Upper lobe of left lung (tissue), 6 donors: Measurements from ENCODE around the gene ARHGAP15. TPM values are rescaled to one million over a fixed set of nuclear protein-coding genes. Genes with fewer than 3 reads are reported as not detected.

ENCODE experiments used
- ATAC-seq, 2 donors: fragments of 200-7000 bp; cut with Tn5 transposase; one replicate each; pipeline ENCODE4 v1.9.1; 2022; ENCODE audit warnings: mild to moderate bottlenecking in 2 of 2, moderate library complexity in 2 of 2; ENCODE audit not compliant: low FRiP score in 2 of 2
- DNase-seq, 2 donors: peaks; one replicate each; pipeline ENCODE4 v3.0.0-alpha.2; 2019 to 2020
- H3K27ac ChIP-seq, 4 donors: fragments of 200-600 bp; sonication (generic); one replicate each; pipeline ENCODE4 v1.5.1; 2016 to 2019
- H3K27me3 ChIP-seq, 4 donors: fragments of 200-600 bp; sonication (generic); one replicate each; pipeline ENCODE4 v1.5.1; 2017 to 2019
- H3K36me3 ChIP-seq, 4 donors: fragments of 200-600 bp; sonication (generic); one replicate each; pipeline ENCODE4 v1.5.1; 2016 to 2019
- H3K4me1 ChIP-seq, 4 donors: fragments of 200-600 bp; sonication (generic); one replicate each; pipeline ENCODE4 v1.5.1; 2018 to 2019
- H3K4me3 ChIP-seq, 4 donors: fragments of 200-600 bp; sonication (generic); one replicate each; pipeline ENCODE4 v1.5.1; 2017 to 2019; ENCODE audit warnings: mild to moderate bottlenecking in 2 of 4, moderate library complexity in 1 of 4
- H3K9me3 ChIP-seq, 4 donors: fragments of 200-600 bp; sonication (generic); one replicate each; pipeline ENCODE4 v1.5.1; 2018 to 2019
- CTCF ChIP-seq, 6 experiments: fragments of 450-650 bp in 4 of 6; fragments of 200-600 bp in 2 of 6; sonication (generic) in 2 of 6; IDR thresholded peaks; one replicate each; pipeline ENCODE4 v1.5.1; 2016 to 2019; ENCODE audit warnings: antibody characterized with exemption in 6 of 6
- EP300 ChIP-seq, 4 donors: sonication (generic); formaldehyde crosslinking; IDR thresholded peaks; one replicate each; pipeline ENCODE4 v1.5.1; 2017; ENCODE audit warnings: antibody characterized with exemption in 4 of 4, control low read depth in 2 of 4
- POLR2A ChIP-seq, 4 donors: fragments of 450-650 bp; IDR thresholded peaks; one replicate each; pipeline ENCODE4 v1.5.1; 2016 to 2017; ENCODE audit warnings: antibody characterized with exemption in 4 of 4, mild to moderate bottlenecking in 2 of 4
- POLR2AphosphoS5 ChIP-seq, 2 donors: sonication (generic); formaldehyde crosslinking; IDR thresholded peaks; one replicate each; pipeline ENCODE4 v1.5.1; 2017; ENCODE audit warnings: antibody characterized with exemption in 2 of 2
- WGBS, 2 donors: methylation state at CpG; one replicate each; pipeline ENCODE4 v1.1.5; 2017 to 2018; 5-methylcytosine and 5-hydroxymethylcytosine counted together
- total RNA-seq, 6 donors: library from RNA; depleted of rRNA in 4 of 6; stranded (reverse); fragments of >200 nt in 4 of 6; gene quantifications; one replicate each; pipeline versions ENCODE4 v1.1.0 to v1.2.1, GENCODE V29; 2016 to 2021
- donor health status: DM: no; HTN: no; CAD: no; lungs with moderate emphysema.
- donor health status: DM: no; HTN: yes; CAD: no; lungs with severe emphysema.

The ARHGAP15 gene
- total RNA-seq, 6 donors from 2014 or later: 11.9 to 57.6 (median 17.5) TPM

GRCh38 chr2:143121079-143121478 is 8.1 kb upstream of the ARHGAP15 start:
- DNase-seq (no peak), ATAC-seq (no peak)
- Histone ChIP-seq H3K36me3 (no peaks in the 10 kb centered on the region), H3K4me3 (no peak overlapping the region), H3K9me3 (no peaks in the 10 kb centered on the region), H3K27ac (no peak overlapping the region), H3K27me3 (no peaks in the 10 kb centered on the region), H3K4me1 (no peaks in the 10 kb centered on the region)
- WGBS, 2 donors: 56 to 64% methylated on average over 1 of the region's 1 CpG
- TF ChIP-seq EP300 (IDR thresholded peaks at IDR 0.05) (no peak), CTCF (IDR thresholded peaks at IDR 0.05) (no peak), POLR2AphosphoS5 (IDR thresholded peaks at IDR 0.05) (no peak), POLR2A (IDR thresholded peaks at IDR 0.05) (no peak)

- no peaks in the 10 kb centered on the region for H3K36me3 ChIP-seq
- no peaks in the 10 kb centered on the region for H3K4me1 ChIP-seq
- DNase-seq: no peak
- H3K4me3 ChIP-seq: no peak overlapping the region
- no peak for TF ChIP-seq POLR2A (IDR thresholded peaks at IDR 0.05)
- TF ChIP-seq POLR2AphosphoS5 (IDR thresholded peaks at IDR 0.05): no peak
- no peak for TF ChIP-seq EP300 (IDR thresholded peaks at IDR 0.05)
- TF ChIP-seq CTCF (IDR thresholded peaks at IDR 0.05): no peak
- WGBS, 2 donors: 67 to 76% methylated on average over 2 of the region's 2 CpGs
- H3K27ac ChIP-seq: no peak overlapping the region
- no peak for ATAC-seq
- H3K27me3 ChIP-seq: no peaks in the 10 kb centered on the region
- no peaks in the 10 kb centered on the region for H3K9me3 ChIP-seq
Measured at GRCh38 chr2:143121957-143122356, 7.3 kb upstream of the ARHGAP15 start.

GRCh38 chr2:143123911-143124310 is 5.3 kb upstream of the ARHGAP15 start:
- Histone ChIP-seq H3K36me3 (no peaks in the 10 kb centered on the region), H3K4me3 (no peak overlapping the region), H3K9me3 (no peaks in the 10 kb centered on the region), H3K27me3 (no peaks in the 10 kb centered on the region), H3K27ac (no peak overlapping the region), H3K4me1 (no peaks in the 10 kb centered on the region)
- WGBS, 2 donors: 40 to 42% methylated on average over 4 of the region's 4 CpGs
- no peak for DNase-seq
- no peak for TF ChIP-seq CTCF (IDR thresholded peaks at IDR 0.05)
- no peak for TF ChIP-seq POLR2AphosphoS5 (IDR thresholded peaks at IDR 0.05)
- no peak for TF ChIP-seq POLR2A (IDR thresholded peaks at IDR 0.05)
- TF ChIP-seq EP300 (IDR thresholded peaks at IDR 0.05): no peak
- ATAC-seq: no peak

GRCh38 chr2:143124445-143124844 is 4.8 kb upstream of the ARHGAP15 start:
- no peak for DNase-seq
- ATAC-seq: no peak
- H3K36me3 ChIP-seq: no peaks in the 10 kb centered on the region
- TF ChIP-seq POLR2AphosphoS5 (IDR thresholded peaks at IDR 0.05): no peak
- TF ChIP-seq POLR2A (IDR thresholded peaks at IDR 0.05): no peak
- no peak for TF ChIP-seq CTCF (IDR thresholded peaks at IDR 0.05)
- no peak for TF ChIP-seq EP300 (IDR thresholded peaks at IDR 0.05)
- no peaks in the 10 kb centered on the region for H3K9me3 ChIP-seq
- H3K4me1 ChIP-seq: no peaks in the 10 kb centered on the region
- H3K4me3 ChIP-seq: no peak overlapping the region
- WGBS, 2 donors: 73 to 76% methylated on average over 2 of the region's 2 CpGs
- no peaks in the 10 kb centered on the region for H3K27me3 ChIP-seq
- H3K27ac ChIP-seq: no peak overlapping the region

- Histone ChIP-seq H3K36me3 (no peaks in the 10 kb centered on the region), H3K4me3 (no peak overlapping the region), H3K9me3 (no peaks in the 10 kb centered on the region), H3K27ac (no peak overlapping the region), H3K4me1 (no peaks in the 10 kb centered on the region), H3K27me3 (no peaks in the 10 kb centered on the region)
- TF ChIP-seq POLR2AphosphoS5 (IDR thresholded peaks at IDR 0.05): no peak
- no peak for TF ChIP-seq POLR2A (IDR thresholded peaks at IDR 0.05)
- TF ChIP-seq EP300 (IDR thresholded peaks at IDR 0.05): no peak
- TF ChIP-seq CTCF (IDR thresholded peaks at IDR 0.05): no peak
- DNase-seq (no peak), ATAC-seq (no peak)
- WGBS, 2 donors: 63 to 64% methylated on average over 2 of the region's 2 CpGs
Measured at GRCh38 chr2:143125717-143126116, 3.5 kb upstream of the ARHGAP15 start.
